HepG2 (cell line): ENCODE results near the gene CDC6.

ENCODE experiments used
- ATF3 ChIP-seq: sonication (generic); formaldehyde crosslinking; IDR thresholded peaks from 2 replicates; pipeline ENCODE4 v1.4.0; 2020; ENCODE audit warnings: missing genetic modification reagents
- NRL ChIP-seq: sonication (generic); formaldehyde crosslinking; IDR thresholded peaks from 2 replicates; pipeline ENCODE4 v1.5.0; 2020; ENCODE audit warnings: missing genetic modification reagents, mild to moderate bottlenecking, moderate library complexity, borderline replicate concordance
- POLR2A ChIP-seq, 2 experiments: IDR thresholded peaks; 2 replicates each; pipeline ENCODE4 v1.6.1; 2011; ENCODE audit warnings: low read depth in 2 of 2, low read length in 2 of 2, mild to moderate bottlenecking in 1 of 2, moderate library complexity in 1 of 2; ENCODE audit not compliant: insufficient read depth in 1 of 2
- TBL1XR1 ChIP-seq: fragments of 150-350 bp; IDR thresholded peaks from 2 replicates; pipeline ENCODE4 v1.6.1; 2014; ENCODE audit warnings: borderline replicate concordance, low read length; ENCODE audit not compliant: partially characterized antibody
- ZSCAN12 ChIP-seq: sonication (generic); formaldehyde crosslinking; IDR thresholded peaks from 2 replicates; pipeline ENCODE4 v1.9.0; 2021; ENCODE audit warnings: mild to moderate bottlenecking, missing genetic modification reagents
- TF ChIP-seq, protein P1 (sequence below): sonication (generic); formaldehyde crosslinking; IDR thresholded peaks from 2 replicates; pipeline ENCODE4 v1.4.0; 2020; ENCODE audit warnings: mild to moderate bottlenecking, missing genetic modification reagents, borderline replicate concordance

DNA sequence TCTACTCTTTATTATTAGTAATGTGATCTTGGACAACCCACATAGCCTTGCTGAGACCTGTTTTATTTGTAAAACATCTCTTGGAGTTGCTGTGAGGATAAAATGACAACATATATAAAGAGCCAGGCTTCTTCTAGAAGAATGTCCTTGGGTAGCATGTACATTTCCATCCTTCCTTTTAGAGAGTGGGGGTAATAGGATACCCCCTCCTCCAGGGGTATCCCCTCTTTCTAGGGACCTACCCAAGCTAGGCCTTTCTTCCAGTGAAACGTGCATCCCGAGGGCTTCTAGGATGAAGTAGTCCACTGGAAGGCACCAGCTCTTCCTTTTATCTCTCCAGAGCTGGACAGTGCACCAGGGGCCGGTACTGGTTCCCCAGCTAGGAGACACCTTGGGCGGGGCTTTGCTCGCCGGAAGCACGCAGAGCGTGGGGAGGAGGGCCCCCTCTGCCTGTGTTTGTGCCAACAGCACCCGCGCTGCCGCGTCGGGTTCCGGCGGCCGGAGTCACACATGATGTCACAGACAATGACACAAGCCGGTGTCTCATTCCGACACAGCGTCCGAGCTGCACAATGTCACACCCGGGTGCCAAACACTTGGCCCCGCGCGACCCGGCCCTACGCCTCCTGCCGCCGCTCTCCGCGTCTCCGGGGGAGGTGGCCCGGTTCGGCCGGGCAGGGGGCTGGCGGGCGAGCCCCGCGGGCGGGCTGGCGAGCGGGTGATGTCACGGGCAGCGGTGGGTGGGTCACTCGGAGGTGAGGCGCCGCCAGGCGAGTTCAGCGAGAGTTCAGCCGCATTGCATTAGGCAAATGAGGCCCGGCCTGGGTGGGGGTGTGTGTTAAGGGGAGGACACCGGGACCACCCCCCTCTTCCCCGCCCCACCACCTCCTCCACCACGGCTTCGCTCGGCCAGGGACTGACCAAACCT is 53.5 kb downstream of the CDC6 start:
- TF ChIP-seq, protein P1, sequence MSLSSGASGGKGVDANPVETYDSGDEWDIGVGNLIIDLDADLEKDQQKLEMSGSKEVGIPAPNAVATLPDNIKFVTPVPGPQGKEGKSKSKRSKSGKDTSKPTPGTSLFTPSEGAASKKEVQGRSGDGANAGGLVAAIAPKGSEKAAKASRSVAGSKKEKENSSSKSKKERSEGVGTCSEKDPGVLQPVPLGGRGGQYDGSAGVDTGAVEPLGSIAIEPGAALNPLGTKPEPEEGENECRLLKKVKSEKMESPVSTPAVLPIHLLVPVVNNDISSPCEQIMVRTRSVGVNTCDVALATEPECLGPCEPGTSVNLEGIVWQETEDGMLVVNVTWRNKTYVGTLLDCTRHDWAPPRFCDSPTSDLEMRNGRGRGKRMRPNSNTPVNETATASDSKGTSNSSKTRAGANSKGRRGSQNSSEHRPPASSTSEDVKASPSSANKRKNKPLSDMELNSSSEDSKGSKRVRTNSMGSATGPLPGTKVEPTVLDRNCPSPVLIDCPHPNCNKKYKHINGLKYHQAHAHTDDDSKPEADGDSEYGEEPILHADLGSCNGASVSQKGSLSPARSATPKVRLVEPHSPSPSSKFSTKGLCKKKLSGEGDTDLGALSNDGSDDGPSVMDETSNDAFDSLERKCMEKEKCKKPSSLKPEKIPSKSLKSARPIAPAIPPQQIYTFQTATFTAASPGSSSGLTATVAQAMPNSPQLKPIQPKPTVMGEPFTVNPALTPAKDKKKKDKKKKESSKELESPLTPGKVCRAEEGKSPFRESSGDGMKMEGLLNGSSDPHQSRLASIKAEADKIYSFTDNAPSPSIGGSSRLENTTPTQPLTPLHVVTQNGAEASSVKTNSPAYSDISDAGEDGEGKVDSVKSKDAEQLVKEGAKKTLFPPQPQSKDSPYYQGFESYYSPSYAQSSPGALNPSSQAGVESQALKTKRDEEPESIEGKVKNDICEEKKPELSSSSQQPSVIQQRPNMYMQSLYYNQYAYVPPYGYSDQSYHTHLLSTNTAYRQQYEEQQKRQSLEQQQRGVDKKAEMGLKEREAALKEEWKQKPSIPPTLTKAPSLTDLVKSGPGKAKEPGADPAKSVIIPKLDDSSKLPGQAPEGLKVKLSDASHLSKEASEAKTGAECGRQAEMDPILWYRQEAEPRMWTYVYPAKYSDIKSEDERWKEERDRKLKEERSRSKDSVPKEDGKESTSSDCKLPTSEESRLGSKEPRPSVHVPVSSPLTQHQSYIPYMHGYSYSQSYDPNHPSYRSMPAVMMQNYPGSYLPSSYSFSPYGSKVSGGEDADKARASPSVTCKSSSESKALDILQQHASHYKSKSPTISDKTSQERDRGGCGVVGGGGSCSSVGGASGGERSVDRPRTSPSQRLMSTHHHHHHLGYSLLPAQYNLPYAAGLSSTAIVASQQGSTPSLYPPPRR, result peak; percentile 69; the same call in 1 of the 2 replicates
- TF ChIP-seq TBL1XR1 (no peak), ZSCAN12 (CRISPR knock-in tag) (no peak), POLR2A (IDR thresholded peaks at IDR 0.05; ENCODE audit: insufficient read depth in 1 of 2, low read depth in 2 of 2, low read length in 2 of 2) (no peak), ATF3 (CRISPR knock-in tag) (peak; percentile 72), NRL (peak; percentile 59)
